ENCODE results near the gene SYCP2L. TPM values are rescaled to one million over a fixed set of nuclear protein-coding genes. Genes with fewer than 3 reads are reported as not detected.

Gene SYCP2L
- total and polyA plus RNA-seq, 2 of the 8 experiments (the other 6 are each of a cell fraction or from before 2014, with no cell fraction given): 1.7 to 4.2 TPM

DNA sequence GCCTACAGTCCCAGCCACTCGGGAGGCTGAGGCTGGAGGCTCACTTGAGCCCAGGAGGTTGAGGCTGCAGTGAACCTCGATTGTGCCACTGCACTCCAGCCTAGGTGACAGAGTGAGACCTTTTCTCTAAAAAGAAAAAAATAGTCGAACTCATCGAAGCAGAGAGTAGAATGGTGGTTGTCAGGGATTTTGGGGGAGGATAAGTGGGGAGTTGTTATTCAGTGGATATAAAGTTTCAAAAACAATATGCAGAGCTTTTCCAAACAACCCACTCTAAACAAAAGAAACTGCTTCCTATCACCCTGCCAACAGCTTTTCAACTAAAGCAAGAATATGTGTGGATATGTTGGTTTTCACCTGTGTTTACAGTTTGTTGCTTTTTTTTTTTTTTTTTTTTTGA lies 37.0 kb upstream of the SYCP2L start (continued):
- TF ChIP-seq HDAC2 (IDR thresholded peaks at IDR 0.05; ENCODE audit: borderline replicate concordance in 1 of 2, low read depth in 2 of 2, low read length in 2 of 2) (no peak), EP300 (IDR thresholded peaks at IDR 0.05; ENCODE audit: borderline replicate concordance in 1 of 2, low read depth in 2 of 2, low read length in 2 of 2) (no peak)
- TF ChIP-seq, protein P1, sequence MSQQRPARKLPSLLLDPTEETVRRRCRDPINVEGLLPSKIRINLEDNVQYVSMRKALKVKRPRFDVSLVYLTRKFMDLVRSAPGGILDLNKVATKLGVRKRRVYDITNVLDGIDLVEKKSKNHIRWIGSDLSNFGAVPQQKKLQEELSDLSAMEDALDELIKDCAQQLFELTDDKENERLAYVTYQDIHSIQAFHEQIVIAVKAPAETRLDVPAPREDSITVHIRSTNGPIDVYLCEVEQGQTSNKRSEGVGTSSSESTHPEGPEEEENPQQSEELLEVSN (IDR thresholded peaks at IDR 0.05): no peak
